D341Med (cell line): ENCODE measurements around the gene NLK.
"Not testable (repeated sequence)": the region's sequence is repeated elsewhere in the genome, so short reads cannot be mapped to it uniquely, and the experiment has no call there.

Experiments
- DNase-seq: peaks from one replicate; pipeline ENCODE4 v3.0.0; 2012; ENCODE audit warnings: low spot score

Gene NLK

DNA sequence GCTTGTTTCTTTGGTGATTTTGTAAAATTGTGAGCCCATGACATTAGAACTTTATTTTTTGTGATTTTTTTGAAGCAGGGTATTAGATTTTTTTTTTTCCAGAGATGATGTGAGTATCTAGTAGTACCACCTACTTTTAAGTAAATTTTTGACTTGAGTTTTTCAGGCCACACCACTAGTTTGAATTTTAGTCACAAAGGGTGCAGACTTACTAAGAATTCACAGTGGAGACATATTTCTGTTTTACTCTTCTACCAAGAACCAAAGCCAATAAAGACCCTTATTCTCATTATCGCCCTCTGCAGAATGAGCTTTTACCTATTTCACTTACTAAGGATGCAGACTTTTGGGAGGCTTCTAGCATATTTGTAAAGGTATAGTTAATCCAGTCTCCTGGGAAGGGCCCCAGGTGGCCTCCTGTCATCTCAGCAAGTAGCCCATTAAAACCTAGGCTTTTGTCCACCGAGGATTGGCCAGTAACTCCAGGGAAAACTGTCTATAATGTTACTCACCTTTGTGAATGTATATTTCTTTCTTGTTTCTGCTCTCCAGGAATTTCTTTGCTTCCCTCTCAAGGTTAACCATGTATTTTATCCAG is 30.6 kb downstream of the NLK start:
- no peak for DNase-seq

DNA sequence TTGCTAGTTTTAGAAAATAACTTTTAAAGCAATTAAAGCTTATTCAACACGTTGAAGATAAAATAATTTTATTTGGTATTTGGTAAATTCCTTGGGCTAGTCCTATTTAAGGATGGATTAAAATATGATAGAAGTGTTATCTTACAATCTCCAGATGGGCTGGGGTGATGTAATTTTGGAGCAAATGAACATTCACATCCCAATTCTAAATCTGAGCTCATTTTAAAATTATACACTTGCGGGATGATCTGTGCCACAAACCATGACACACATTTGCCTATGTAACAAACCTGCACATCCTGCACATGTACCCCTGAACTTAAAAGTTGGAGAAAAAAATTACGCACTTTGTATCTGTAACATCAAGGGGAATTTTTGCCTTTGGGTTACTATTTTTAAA is 31.5 kb downstream of the NLK start:
- DNase-seq, result no peak

GRCh38 chr17:28076144-28076543 is 33.7 kb downstream of the NLK start:
- DNase-seq, result no peak

DNA sequence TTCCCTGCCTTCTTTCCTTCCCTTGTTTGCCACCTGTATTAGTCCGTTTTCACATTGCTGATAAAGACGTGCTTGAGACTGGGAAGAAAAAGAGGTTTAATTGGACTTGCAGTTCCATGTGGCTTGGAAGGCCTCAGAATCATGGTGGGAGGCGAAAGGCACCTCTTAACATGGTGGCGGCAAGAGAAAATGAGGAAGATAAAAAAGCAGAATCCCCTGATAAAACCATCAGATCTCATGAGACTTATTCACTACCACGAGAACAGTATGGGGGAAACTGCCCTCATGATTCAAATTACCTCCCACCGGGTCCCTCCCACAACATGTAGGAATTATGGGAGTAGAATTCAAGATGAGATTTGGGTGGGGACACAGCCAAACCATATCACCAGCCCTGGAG is 34.7 kb downstream of the NLK start:
- not testable (repeated sequence) for DNase-seq

- DNase-seq, result no peak
These were observed 36.1 kb downstream of the NLK start for GRCh38 chr17:28078341-28079229.

DNA sequence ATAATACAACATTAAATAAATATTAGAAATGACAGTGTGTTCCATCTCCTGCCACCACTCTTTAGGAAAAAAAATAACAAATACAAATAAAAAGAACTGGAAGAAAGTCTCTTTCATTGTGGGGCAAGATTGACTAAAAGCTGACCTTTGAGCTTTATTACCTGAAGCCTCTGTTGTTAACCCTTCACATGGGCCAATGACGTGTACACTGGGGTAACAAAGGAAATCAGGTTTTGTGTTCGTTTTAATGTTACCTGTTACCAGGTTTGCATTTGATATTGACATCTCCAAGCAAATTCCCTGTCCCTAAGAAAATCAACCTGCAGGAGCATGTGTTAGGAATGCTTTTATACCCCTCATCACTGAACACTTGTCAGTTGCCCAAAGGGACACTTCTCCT is 39.0 kb downstream of the NLK start:
- DNase-seq, result no peak

DNA sequence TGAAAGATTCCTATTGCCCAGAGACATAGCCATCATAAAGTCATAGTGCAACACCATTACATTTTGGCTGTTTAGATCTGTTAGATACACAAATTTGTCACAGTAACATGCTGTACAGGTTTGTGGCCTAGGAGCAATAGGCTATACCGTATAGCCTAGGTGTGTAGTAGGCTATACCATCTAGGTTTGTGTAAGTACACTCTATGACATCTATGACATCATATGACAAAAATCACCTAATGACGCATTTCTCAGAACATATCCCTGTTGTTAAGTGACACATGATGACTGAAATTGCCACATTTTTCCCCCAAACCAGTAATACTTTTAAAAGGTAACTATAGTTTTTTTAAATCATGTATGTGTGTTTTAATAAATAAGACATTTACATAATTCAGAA is 43.3 kb downstream of the NLK start:
- no peak for DNase-seq

- no peak for DNase-seq
These were observed 44.0 kb downstream of the NLK start for GRCh38 chr17:28086519-28086918.

DNA sequence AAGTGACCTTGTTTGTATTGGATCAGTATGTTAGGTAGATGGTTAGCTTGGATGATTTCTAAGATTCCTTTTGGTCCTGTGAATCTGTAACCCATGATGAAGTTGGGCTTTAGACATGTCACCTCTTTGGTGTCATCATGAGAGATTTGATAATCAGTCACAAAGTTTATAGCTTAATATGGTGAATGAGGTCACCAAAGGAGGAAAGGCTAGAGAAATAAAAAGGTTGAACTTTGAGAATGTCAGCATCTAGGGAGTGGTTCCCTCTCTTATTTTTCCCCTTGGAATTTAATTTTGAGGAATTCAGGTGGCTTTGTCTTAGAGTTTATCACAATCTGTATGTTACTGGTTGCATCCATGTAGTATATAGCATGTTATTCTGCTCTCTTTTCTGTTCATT is 45.3 kb downstream of the NLK start:
- no peak for DNase-seq

GRCh38 chr17:28090551-28090950 is 48.1 kb downstream of the NLK start:
- no peak for DNase-seq

- no peak for DNase-seq
These were observed 49.6 kb downstream of the NLK start for GRCh38 chr17:28092088-28092487.

- DNase-seq, result no peak
These were observed 51.7 kb downstream of the NLK start for GRCh38 chr17:28093999-28094716.

DNA sequence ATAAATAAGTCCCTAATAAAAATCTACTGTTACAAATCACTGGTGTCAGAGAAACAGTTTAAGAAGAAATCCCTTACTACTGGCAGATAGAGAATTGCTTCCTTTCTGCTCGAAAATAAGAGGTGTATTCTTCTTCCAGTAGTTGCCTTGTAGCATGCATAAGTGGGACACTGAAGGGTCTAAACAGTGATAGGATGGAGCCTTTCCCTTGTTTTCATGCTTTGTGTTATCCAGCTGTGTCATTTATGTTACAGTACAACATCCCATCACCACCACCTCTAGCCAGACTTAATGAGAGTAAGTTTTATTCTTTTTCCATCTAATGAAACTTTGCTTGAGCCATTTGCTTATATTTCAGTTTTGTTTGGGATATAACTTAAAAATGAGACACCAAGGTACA is 54.3 kb downstream of the NLK start:
- no peak for DNase-seq

GRCh38 chr17:28097254-28097653 is 54.8 kb downstream of the NLK start:
- no peak for DNase-seq

DNA sequence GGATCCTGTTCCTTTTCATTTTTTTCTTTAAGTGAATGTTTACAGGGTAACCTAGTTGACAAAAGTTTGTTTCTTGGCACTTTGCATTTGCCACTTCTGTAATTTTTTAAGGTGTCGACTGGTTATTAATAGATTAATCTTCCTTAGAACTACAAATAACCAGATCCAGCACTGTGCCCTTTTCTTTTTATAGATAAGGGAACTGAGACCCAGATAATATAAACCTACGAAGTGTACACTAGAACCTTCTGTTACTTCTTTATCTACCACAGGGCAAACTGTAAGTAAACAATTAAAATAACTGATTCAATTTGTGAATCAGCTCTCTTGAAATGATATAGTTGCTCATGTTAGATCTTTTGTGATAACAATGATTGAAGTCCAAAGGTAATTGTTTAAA is 55.4 kb downstream of the NLK start:
- DNase-seq, result no peak

DNA sequence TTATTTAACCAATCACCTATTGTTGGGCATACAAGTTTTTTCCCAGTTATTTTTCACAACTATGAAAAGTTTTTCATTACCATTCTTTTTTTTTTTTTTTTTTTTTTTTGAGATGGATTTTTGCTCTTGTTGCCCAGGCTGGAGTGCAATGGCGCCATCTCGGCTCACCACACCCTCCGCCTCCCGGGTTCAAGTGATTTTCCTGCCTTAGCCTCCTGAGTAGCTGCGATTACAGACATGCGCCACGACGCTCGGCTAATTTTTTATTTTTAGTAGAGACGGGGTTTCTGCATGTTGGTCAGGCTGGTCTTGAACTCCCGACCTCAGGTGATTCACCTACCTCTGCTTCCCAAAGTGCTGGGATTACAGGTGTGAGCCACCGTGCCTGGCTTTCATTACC is 56.1 kb downstream of the NLK start:
- DNase-seq, result not testable (repeated sequence)

DNA sequence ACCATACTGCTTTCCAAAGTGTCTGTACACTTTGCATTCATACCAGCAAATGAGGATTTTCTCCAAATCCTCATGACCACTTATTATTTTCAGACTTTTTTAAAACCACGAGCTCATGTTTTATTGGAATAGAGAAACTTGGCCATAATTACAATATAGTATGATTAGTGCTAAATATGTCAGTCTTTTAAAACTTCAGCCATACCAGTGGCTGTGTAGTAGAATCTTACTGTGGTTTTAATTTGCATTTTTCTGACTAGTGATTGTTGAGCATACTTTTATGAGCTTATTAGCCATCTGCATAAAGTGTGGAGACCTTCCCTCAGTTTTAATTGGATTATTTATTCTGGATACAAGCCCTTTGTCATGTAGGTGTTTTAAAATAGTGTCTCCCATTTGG is 57.8 kb downstream of the NLK start:
- DNase-seq, result no peak

DNA sequence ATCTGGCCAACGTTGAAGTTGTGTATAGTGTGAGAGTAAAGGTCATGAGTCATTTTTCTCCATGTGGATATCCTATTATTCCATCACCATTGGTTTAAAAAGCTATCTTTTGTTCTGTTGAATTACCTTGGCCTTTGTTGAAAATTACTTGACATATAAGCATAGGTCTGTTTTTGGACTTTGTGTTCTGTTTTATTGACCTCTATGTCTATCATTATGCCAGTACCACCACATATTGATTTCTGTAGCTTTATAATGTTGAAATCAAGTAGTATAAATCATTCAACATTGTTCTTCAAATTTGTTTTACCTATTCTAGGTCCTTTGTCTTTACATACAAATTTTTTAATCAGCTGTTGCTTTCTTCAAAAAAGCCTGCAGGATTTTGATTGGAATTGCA is 58.5 kb downstream of the NLK start:
- DNase-seq, result no peak

DNA sequence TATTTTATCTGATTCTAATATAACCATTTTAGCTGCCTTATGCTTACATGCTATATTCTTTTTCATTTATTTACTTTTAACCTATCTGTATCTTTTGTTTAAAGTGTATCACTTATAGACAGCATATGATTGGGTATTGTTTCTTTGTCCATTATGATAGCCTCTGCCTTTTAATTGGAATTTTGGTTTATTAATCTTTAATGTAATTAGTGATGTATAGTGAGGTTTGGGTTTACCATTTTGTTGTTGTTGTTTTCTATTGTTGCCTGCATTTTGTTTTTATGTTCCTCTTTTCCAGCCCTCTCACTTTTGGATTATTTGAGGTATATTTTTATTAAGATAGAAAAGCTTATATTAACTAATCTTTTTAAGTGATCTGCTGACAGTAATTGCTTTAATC is 59.4 kb downstream of the NLK start:
- DNase-seq, result no peak

DNA sequence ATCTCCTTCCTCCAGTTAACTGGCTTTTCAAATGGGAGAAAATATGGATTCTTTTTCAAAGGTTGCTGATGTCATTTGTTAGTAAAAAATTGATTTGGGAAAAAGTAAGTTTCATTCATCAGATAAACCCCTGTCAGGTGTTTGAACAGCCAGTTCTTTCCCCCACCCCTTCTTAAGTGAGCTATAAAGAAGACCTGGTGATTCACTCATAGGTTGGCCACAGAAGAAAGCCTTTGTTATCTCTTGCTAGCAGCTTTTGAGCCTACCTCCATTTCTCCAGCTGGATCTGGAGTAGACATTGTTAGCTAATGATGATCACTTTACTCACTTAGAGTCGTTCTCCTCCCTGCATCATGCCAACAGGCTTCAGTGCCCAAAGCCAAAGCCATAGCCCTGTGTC is 63.0 kb downstream of the NLK start:
- DNase-seq, result no peak

GRCh38 chr17:28110184-28110583 is 67.7 kb downstream of the NLK start:
- no peak for DNase-seq

GRCh38 chr17:28112181-28112580 is 69.7 kb downstream of the NLK start:
- DNase-seq, result no peak

DNA sequence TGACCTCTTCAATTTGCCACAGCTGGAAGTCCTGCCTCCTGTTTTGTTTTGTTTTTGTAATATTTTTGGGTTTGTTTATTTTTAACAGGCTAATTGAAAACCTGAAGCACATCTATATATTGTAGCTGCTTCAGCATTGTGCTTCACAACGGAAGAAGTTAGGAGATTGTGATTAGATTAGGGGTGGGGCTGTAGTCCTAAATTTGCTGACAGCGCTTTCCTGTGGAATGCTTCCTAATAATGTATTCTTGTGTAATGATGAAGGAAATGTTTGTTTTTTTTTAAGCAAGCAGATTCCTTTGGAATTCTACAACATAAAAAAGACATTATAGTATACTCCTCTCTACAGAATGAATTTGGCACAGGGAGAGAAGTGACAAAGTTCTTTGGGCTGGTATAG is 70.1 kb downstream of the NLK start:
- DNase-seq, result no peak
